ENCODE measurements around the gene RRAS2.

RRAS2 gene

GRCh38 chr11:14370496-14370895, 11.5 kb upstream of the RRAS2 start:
- H3K27me3 ChIP-seq: peaks cover 20% of the 10 kb centered on the region
- H3K4me3 ChIP-seq (ENCODE audit: low read depth in 1 of 2, low read length in 1 of 2): no peak overlapping the region
- no peak overlapping the region for H3K27ac ChIP-seq
- no peak for TF ChIP-seq CTCF (IDR thresholded peaks at IDR 0.05)
- H3K4me1 ChIP-seq (ENCODE audit: control insufficient read depth in 1 of 2, insufficient read depth in 1 of 2, low read depth in 1 of 2, low read length in 1 of 2): no peaks in the 10 kb centered on the region
- no peaks in the 10 kb centered on the region for H3K9me3 ChIP-seq
- no peaks in the 10 kb centered on the region for H3K36me3 ChIP-seq

- no peaks in the 10 kb centered on the region for H3K36me3 ChIP-seq
- no peaks in the 10 kb centered on the region for H3K9me3 ChIP-seq
These were observed 10.6 kb upstream of the RRAS2 start for GRCh38 chr11:14369598-14369997.

GRCh38 chr11:14366936-14367335, 8.0 kb upstream of the RRAS2 start:
- H3K27me3 ChIP-seq: peaks cover 41% of the 10 kb centered on the region
- H3K36me3 ChIP-seq: no peaks in the 10 kb centered on the region
- H3K27ac ChIP-seq: no peak overlapping the region
- H3K4me1 ChIP-seq (ENCODE audit: control insufficient read depth in 1 of 2, insufficient read depth in 1 of 2, low read depth in 1 of 2, low read length in 1 of 2): no peaks in the 10 kb centered on the region
- no peak overlapping the region for H3K4me3 ChIP-seq (ENCODE audit: low read depth in 1 of 2, low read length in 1 of 2)
- TF ChIP-seq CTCF (IDR thresholded peaks at IDR 0.05): no peak
- no peaks in the 10 kb centered on the region for H3K9me3 ChIP-seq

More at GRCh38 chr11:14369598-14369997, 10.6 kb upstream of the RRAS2 start:
- H3K27me3 ChIP-seq: peaks cover 19% of the 10 kb centered on the region
- no peak overlapping the region for H3K4me3 ChIP-seq (ENCODE audit: low read depth in 1 of 2, low read length in 1 of 2)
- H3K27ac ChIP-seq: no peak overlapping the region
- no peaks in the 10 kb centered on the region for H3K4me1 ChIP-seq (ENCODE audit: control insufficient read depth in 1 of 2, insufficient read depth in 1 of 2, low read depth in 1 of 2, low read length in 1 of 2)
- no peak for TF ChIP-seq CTCF (IDR thresholded peaks at IDR 0.05)

- no peak overlapping the region for H3K27ac ChIP-seq
- no peak overlapping the region for H3K4me3 ChIP-seq (ENCODE audit: low read depth in 1 of 2, low read length in 1 of 2)
- no peaks in the 10 kb centered on the region for H3K9me3 ChIP-seq
- no peaks in the 10 kb centered on the region for H3K4me1 ChIP-seq (ENCODE audit: control insufficient read depth in 1 of 2, insufficient read depth in 1 of 2, low read depth in 1 of 2, low read length in 1 of 2)
- H3K27me3 ChIP-seq: peaks cover 56% of the 10 kb centered on the region
- TF ChIP-seq CTCF (IDR thresholded peaks at IDR 0.05): no peak
- no peaks in the 10 kb centered on the region for H3K36me3 ChIP-seq
These were observed 5.3 kb upstream of the RRAS2 start for GRCh38 chr11:14364322-14364721.

- no peak overlapping the region for H3K27ac ChIP-seq
- H3K27me3 ChIP-seq: peaks cover 71% of the 10 kb centered on the region
- peaks cover 3 to 5% of the 10 kb centered on the region in 2 experiments for H3K4me1 ChIP-seq (ENCODE audit: control insufficient read depth in 1 of 2, insufficient read depth in 1 of 2, low read depth in 1 of 2, low read length in 1 of 2)
- no peaks in the 10 kb centered on the region for H3K36me3 ChIP-seq
- TF ChIP-seq CTCF (IDR thresholded peaks at IDR 0.05): no peak
- no peaks in the 10 kb centered on the region for H3K9me3 ChIP-seq
- H3K4me3 ChIP-seq (ENCODE audit: low read depth in 1 of 2, low read length in 1 of 2): no peak overlapping the region
These were observed 3.6 kb upstream of the RRAS2 start for GRCh38 chr11:14362611-14363010.

- H3K9me3 ChIP-seq: no peaks in the 10 kb centered on the region
- TF ChIP-seq CTCF (IDR thresholded peaks at IDR 0.05): no peak
- no peaks in the 10 kb centered on the region for H3K36me3 ChIP-seq
- H3K4me3 ChIP-seq (ENCODE audit: low read depth in 1 of 2, low read length in 1 of 2): no peak overlapping the region
- no peak overlapping the region for H3K27ac ChIP-seq
- H3K4me1 ChIP-seq (ENCODE audit: control insufficient read depth in 1 of 2, insufficient read depth in 1 of 2, low read depth in 1 of 2, low read length in 1 of 2): peaks cover 3 to 5% of the 10 kb centered on the region in 2 experiments
- peaks cover 77% of the 10 kb centered on the region for H3K27me3 ChIP-seq
These were observed 3.0 kb upstream of the RRAS2 start for GRCh38 chr11:14361951-14362350.

Measured in neutrophil (primary cell).